Right lung (tissue), 5 donors: ENCODE measurements around the gene NUBPL. TPM values are rescaled to one million over a fixed set of nuclear protein-coding genes. Genes with fewer than 3 reads are reported as not detected.

Source experiments
- polyA plus RNA-seq, 5 donors: library from polyadenylated mRNA; unstranded; fragments of 120-200 nt; gene quantifications; one replicate each; pipeline versions ENCODE4 v1.2.1 to v1.2.3, GENCODE V29; 2013; ENCODE audit warnings: inconsistent platforms in 1 of 5, low replicate concordance in 1 of 5; ENCODE audit not compliant: insufficient read length in 5 of 5, insufficient read depth in 1 of 5

NUBPL gene
- polyA plus RNA-seq, 5 donors, result 14.4 to 19.1 (median 16.4) TPM

Other genes starting within 250 kb of the NUBPL start
- gene HEATR5A, start 140.9 kb upstream of the NUBPL start, polyA plus RNA-seq, result 10 to 100 TPM; 13.4 to 26.7 (median 21.8) TPM
- 10 to 100 TPM; 18.9 to 25.4 (median 20.1) TPM for gene DTD2, start 103.9 kb upstream of the NUBPL start, polyA plus RNA-seq
- gene GPR33, start 73.4 kb upstream of the NUBPL start, polyA plus RNA-seq, result not detected